GM18511 (cell line): ENCODE measurements around the gene CHST10.
A peak's percentile ranks its signal among the peaks of the same experiment; 100 is the strongest.
"Not testable (repeated sequence)": the region's sequence is repeated elsewhere in the genome, so short reads cannot be mapped to it uniquely, and the experiment has no call there.

Experiments
- ATAC-seq: cut with Tn5 transposase; IDR thresholded peaks from one replicate; pipeline ENCODE4 v1.9.1; 2021; ENCODE audit warnings: mild to moderate bottlenecking, moderate library complexity; ENCODE audit not compliant: unreplicated experiment

The CHST10 gene

DNA sequence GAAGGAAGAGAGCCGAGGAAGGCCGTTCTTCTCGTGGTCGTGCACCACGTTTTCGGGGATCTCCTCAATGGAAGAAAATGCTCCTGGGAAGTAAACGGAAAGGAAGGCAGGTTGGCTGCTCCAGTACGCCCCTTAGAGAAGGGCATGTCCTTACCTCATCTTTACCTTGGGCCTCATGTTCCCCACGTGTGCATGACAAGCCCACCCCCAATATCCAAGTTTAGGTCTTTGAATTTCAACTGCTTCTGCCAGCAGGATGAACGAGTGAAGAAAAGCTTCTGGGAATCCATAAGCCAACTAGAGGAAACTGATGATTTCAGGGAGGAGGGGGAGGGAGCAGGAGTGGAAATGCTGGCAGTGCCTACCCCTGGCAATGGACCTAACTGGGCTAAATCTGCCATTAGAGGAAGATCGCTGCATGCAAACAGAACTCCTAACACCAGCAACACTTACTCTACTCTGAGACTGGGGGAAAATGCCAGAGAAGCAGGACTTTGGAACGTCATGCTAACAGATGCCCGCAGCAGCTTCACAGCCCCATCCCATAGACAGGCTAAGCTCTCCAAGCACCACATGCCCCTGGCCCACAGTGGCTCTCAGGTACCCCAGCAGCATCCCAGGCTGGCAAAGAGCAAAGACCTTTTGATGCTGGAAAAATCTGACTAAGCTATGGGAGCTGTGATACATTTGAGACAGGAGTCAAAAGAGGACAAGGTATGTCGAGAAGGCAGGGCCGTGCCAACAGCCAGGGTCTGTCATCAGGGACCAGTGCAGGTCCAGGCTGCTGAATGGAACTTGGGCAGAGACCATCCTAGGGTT lies 21.7 kb downstream of the CHST10 start:
- ATAC-seq: no peak

- ATAC-seq: peak; percentile 59
These were observed 23.3 kb downstream of the CHST10 start for GRCh38 chr2:100394111-100394641.

DNA sequence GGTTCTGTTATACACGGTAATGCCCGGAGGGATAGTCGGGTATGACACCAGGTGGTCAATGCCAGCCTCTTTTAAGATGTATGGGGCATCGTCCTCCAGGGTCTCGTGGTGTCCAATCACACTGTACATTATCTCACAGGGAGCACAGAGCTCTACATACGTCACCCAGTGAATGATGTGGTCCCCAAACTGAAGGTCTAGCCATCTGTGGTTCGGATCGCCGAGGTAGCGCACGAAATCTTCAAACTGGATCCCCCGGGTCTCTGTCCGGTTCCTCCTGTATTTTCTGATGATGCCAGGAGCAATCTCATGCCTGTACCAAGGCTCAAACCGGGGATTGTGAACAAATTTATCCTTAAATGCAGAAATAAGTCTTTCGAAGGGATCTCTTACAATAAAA lies 24.1 kb downstream of the CHST10 start:
- no peak for ATAC-seq

GRCh38 chr2:100392715-100393114 lies 24.8 kb downstream of the CHST10 start:
- ATAC-seq: no peak

DNA sequence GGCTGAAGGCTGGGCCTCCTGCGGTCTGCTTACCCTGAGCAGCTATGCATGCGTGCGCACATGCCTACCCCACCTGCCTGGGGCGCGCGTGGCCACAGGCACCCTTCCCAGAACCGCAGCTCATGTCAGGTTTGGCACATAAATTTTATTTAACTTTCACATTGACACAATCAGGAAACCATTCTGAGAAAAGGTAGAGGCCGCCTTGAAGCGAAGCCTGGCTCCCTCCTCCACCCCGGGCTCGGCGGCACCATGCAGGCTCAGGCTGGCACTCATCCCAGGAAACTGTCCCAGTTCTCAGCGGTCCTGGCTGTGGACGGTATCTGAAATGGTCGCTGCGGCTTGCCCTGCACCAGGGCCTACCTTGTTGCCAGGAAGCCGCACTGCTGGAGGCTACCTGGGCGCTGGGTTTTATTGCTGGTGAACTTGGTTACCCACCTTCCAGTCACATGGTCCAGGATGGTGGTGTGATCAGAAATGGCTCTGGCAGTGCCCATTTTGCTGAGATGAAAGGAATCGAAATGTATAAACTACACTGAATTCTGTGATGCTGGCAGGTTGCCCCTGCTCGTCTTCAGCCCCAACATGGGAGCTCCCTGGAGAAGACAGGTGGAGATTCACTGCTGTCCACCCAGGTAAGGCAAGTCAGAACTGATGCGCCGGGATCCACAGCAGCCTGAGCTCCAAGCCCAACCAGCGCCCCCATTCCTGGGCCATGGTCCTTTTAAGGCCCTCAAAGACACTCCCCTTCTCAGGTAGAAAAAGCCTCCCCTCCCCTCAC lies 25.5 kb downstream of the CHST10 start:
- no peak for ATAC-seq

DNA sequence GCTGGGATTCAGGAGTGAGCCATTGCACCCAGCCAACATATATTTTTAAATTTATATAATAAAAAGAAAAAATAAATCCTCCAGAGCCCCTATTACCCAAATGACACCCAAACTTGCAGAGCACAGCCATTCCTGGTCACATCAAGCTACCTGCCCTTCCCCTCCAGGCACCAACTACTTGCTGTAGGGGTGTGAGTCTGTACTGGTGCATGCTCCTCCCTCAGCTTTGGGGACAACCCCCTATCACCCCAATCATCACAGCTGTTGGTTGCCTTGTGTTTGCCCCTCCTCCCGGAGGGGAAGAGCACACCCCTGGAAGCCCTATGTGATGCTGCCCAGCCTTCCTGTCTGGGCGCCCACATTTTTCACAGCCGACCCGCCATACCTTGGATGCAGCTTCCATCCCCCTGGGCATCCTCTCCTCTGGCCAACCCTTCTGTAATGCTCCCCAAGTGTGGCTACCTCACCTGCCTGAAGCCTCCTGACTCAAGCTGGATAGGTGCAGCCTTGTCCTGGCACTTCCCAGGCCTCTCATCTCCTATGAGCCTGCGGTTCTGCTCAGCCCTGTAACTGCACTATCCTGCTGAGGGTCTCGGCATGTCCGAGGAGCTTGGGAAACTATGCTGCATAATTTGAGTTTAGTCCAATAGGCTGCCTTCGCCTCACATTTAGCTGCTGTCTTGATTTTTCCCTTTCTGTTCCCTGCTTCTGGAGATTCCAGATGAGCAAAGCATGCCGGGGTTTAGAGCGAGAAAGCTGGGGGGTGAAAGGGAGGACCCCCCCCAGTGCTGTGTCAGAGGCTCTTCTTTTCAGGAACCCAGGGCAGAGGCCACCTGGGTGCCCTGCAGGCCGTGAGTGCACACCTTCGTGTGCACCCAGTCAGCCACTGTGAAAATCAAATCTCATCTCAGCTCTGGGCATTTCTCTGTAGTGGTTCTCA lies 27.2 kb downstream of the CHST10 start:
- ATAC-seq: no peak

GRCh38 chr2:100388703-100389102 lies 28.8 kb downstream of the CHST10 start:
- no peak for ATAC-seq

DNA sequence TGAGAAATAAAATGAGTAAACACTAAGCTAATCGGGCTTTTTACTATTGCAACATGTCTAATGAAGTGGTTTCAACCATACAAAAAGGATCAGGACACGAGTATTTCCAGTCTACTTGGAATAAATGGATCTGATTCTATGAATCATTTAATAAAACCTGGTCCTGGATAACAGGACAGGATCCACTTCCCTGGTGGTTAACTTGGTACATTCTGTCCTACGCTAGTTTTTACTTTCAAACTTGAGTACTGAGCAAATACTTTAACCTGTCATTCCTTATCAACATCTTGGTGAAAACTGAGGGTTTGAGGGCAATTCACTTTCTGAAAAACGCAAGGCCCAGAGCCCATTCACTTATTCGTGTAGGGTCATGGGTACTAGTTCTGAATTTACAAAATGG lies 33.5 kb downstream of the CHST10 start:
- ATAC-seq: no peak

DNA sequence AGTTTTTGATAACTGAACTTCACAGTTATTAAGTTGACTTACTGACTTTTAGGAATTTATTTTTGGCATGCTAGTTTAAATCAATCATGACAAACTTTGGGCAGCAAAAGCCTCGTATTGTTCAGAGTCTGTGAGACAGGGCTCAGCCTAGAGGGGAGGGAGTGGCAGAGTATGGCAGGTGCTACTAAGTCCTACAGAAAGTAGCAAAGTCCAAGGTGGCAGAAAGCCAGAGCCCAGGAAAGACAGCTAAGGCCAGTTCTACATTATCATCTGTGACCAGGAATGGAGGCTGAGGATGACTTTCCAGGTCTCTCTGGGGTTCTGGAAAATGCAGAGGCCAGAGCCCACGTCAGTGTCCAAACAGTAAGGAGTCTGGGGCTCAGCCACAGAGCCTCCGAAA lies 34.2 kb downstream of the CHST10 start:
- ATAC-seq: no peak

- ATAC-seq: no peak
These were observed 36.2 kb downstream of the CHST10 start for GRCh38 chr2:100381240-100381639.

DNA sequence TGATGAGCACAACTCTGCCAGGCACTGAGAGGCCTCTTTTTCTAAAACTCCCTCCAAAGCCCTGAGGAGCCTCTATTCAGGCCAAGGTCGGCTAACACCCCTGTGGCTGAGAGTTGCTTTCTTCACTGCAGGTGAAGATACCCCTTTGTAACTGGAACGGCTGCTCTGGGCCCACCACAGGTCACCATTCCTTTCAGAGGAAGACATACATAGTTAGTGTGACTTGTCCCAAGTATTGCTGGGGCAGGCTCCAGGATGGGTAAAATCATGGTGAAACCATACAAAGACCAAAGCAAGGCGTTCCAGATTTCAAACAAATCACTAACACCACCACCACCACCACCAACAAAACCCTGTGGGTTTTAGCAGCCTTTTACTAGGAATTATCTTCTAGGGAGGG lies 36.8 kb downstream of the CHST10 start:
- no peak for ATAC-seq

- no peak for ATAC-seq
These were observed 40.6 kb downstream of the CHST10 start for GRCh38 chr2:100376836-100377235.

GRCh38 chr2:100367163-100367562 lies 50.3 kb downstream of the CHST10 start:
- ATAC-seq: no peak

DNA sequence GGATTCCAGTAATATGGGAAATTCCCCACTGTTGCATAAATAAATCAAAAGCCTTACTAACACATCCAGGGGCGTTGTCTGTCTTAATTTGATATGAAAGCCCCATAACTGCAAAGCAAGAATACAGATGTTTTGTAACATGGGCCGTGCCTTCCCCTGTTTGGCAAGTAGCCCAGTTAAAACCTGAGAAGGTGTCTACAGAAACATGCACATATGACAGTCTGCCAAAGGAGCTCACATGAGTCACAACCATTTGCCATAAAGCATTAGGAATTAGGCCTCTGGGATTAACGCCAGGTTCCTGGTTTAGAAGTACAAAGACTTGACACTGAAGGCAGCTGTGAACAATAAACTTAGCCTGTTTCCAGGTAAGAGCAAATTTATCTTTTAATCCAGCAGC lies 52.0 kb downstream of the CHST10 start:
- ATAC-seq: no peak

DNA sequence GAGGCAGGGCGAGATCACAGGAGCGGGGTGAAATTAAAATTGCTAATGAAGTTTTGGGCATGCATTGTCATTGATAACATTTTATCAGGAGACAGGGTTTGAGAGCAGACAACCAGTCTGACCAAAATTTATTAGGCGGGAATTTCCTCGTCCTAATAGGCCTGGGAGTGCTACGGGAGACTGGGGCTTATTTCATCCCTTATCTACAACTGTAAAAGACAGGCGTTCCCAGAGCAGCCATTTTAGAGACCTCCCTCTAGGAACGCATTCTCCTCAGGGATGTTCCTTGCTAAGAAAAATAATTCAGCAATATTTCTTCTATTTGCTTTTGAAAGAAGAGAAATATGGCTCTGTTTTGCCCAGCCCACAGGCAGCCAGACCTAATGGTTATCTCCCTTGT lies 55.2 kb downstream of the CHST10 start:
- not testable (repeated sequence) for ATAC-seq

GRCh38 chr2:100359576-100359975 lies 57.9 kb downstream of the CHST10 start:
- ATAC-seq: no peak

- ATAC-seq: no peak
These were observed 58.9 kb downstream of the CHST10 start for GRCh38 chr2:100358554-100358953.

DNA sequence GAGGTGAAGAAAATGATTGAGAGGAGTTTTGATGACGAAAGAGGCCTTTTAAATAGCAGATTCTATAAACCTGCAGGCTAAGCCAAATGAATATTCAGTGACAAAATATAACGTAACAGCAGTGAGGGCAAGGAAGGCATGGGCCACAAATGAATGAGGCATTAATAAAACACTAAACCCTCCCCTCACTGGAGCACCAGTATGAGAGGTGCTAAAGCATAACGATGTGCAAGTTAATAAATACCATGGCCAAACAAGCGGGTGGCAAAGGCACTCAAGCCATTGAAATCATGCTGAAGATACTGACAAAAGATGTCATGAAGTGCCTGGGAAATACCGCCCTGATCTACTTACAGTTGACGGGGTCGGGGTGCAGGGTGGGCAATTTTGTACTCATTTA lies 64.9 kb downstream of the CHST10 start:
- ATAC-seq: no peak

DNA sequence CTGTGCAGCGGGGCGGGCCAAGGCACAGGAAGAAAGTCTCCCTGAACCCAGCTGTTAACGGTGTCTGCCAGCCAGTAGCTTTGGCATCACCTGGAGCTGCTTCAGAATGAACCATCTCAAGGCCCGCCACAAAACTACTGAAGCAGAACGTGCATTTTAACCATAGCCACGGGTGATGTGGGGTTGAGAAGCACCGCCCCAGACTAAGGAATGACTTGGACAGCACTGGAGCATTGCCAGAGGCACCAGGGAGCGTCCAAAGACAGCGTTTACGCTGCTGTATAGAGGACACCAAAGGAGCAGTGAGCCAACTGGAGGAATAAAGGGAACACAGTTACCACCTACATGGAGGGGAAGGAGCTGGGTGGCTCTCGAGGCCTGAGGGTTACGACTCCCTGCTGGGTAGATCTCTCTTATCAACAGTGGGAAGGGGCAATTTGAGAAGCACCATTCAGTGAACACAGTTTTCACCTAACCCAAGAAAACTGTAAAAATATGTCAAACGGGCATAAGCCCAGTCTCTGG lies 66.7 kb downstream of the CHST10 start:
- ATAC-seq: no peak

DNA sequence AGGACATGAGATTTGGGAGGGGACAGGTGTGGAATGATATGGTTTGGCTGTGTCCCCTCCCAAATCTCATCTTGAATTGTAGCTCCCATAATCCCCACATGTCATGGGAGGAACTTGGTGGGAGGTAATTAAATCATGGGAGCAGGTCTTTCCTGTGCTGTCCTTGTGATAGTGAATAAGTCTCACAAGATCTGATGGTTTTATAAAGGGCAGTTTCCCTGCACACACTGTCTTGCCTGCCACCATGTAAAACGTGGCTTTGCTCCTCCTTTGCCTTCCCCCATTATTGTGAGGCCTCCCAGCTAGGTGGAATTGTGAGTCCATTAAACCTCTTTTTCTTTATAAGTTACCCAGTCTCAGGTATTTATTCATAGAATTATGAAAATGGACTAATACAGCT lies 72.3 kb downstream of the CHST10 start:
- not testable (repeated sequence) for ATAC-seq

DNA sequence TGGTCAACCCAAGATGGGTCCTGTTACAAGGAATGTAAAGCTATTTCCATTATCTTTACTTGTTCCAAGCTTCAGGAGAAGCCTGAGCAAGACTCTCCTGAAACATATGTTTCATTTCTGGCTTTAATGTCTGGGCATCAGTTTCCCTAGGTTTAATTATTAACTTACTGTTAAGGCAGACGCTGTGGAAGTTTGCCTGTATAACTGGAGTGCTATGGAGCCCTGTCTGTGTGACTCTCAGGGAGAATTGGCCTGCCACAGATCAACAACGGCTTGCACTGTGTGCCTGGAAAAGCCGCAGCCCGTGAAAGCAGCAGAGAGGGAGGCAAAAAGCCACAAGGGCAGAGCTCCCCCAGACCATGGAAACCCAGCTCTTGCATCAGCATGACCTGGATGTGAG lies 73.0 kb downstream of the CHST10 start:
- ATAC-seq: no peak
